Renal cortical epithelial cell (primary cell): ENCODE results near the gene FNDC11. TPM values are rescaled to one million over a fixed set of nuclear protein-coding genes. Genes with fewer than 3 reads are reported as not detected.
"Not testable (repeated sequence)": the region's sequence is repeated elsewhere in the genome, so short reads cannot be mapped to it uniquely, and the experiment has no call there.

ENCODE experiments used
- DNase-seq: peaks from one replicate; pipeline ENCODE4 v3.0.0-alpha.2; 2011; ENCODE audit warnings: low read depth
- total RNA-seq: library from RNA; depleted of rRNA; stranded (reverse); fragments of >200 nt; gene quantifications from 2 replicates; pipeline ENCODE4 v1.2.3, GENCODE V29; 2014

Gene FNDC11, protein sequence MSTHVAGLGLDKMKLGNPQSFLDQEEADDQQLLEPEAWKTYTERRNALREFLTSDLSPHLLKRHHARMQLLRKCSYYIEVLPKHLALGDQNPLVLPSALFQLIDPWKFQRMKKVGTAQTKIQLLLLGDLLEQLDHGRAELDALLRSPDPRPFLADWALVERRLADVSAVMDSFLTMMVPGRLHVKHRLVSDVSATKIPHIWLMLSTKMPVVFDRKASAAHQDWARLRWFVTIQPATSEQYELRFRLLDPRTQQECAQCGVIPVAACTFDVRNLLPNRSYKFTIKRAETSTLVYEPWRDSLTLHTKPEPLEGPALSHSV
- 0.69 and 0.85 TPM in 2 replicates for total RNA-seq

DNA sequence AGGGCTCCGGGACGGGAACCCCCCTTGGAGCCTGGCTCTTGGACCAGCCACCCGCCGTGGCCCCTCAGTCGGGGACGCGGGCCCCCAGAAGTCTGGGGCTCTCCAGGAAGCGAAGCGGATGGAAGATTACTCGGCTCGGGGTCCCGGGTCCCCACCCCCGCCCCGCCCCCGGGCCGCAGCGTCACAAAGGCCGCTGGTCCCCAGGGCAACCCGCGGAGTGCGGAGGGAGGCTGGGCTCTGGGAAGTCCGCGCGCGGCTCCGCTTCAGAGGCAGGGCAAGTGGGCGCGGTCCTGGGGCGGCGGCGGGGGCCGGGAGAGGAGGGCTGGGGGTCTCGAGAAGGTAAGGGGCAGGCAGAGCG is at the start of gene FNDC11:
Gene FNDC11 (plus strand): TSS at position 227 of the 358 bp plus-strand sequence. CDS start 1,505 bp downstream, outside the sequence.
- no peak for DNase-seq

DNA sequence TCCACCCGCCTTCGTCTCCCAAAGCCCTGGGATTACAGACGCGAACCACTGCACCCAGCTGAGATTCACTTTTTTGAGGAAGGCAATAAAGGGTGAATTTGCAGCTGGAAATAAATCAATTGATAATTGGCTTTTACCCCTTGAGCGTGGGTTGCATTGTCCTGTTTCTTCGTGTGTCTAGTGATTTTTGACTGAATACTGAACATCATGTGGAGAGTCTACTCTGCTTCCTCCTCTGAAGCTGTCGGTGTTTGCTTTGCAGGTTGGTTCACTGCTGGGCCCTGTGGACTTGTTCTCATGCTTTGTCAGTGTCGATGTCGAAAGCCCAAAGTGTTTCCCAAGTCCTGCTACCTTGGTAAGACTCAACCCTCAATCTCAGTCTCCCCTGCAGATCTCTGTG is 49.3 kb upstream of the FNDC11 start:
- DNase-seq, result no peak

DNA sequence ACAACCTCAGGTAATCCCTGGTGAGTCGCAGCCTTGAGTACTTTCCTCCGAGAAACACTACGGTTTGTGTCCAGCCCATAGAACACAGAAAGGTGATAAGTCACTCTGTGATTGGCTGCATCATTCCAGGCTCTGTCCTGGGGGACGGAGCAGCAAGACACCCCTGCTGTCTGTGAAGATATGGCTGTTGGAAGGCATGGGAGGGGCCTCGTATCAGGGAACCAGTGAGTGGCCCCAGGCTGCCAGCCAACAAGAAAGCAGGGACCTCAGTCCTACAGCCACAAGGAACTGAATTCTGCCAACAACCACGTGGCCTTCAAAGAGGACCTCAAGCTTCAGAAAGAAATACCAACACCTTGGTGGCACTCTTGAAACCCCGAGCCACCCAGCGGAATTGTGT is 48.7 kb upstream of the FNDC11 start:
- DNase-seq, result no peak

DNA sequence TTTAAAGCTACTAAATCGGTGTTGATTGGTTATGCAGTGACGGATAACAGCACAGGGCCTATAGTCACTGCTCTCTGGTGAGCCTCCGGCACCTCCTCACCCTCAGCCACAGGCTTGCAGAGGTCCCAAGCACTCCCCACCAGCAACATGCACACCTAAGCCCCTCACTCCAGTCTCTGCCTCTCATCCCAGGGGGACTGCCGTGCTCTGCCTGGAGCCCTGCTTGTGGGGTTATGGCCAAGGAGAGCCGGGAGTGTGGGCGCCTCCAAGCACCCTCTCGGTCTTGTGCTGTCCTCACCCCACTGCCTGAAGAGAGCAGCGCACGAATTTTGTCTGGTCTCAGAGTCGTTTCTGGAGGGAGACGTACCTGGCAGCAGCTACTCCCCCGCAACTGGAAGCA is 48.2 kb upstream of the FNDC11 start:
- no peak for DNase-seq

DNA sequence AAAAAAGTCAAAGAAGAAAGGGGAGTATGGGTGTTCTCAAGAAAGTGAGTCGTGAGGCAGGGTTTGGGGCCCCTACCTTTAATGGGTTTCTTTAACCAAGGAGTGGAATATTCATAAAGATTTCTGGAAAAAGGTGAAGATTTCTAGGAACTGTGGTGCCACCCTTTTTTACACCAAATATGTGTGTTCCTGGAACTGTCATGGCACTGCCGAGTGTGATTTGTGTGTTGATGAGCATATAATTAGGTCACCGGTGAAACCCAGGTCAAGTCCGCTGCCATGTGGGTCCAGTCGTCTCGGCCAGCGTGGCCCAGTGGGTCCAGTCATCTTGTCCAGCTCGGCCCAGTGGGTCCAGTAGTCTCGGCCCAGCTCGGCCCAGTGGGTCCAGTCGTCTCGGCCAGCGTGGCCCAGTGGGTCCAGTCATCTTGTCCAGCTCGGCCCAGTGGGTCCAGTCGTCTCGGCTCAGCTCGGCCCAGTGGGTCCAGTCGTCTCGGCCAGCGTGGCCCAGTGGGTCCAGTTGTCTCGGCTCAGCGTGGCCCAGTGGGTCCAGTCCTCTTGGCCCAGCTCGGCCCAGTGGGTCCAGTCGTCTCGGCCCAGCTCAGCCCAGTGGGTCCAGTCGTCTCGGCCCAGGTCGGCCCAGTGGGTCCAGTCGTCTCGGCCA is 46.7 kb upstream of the FNDC11 start:
- no peak for DNase-seq

DNA sequence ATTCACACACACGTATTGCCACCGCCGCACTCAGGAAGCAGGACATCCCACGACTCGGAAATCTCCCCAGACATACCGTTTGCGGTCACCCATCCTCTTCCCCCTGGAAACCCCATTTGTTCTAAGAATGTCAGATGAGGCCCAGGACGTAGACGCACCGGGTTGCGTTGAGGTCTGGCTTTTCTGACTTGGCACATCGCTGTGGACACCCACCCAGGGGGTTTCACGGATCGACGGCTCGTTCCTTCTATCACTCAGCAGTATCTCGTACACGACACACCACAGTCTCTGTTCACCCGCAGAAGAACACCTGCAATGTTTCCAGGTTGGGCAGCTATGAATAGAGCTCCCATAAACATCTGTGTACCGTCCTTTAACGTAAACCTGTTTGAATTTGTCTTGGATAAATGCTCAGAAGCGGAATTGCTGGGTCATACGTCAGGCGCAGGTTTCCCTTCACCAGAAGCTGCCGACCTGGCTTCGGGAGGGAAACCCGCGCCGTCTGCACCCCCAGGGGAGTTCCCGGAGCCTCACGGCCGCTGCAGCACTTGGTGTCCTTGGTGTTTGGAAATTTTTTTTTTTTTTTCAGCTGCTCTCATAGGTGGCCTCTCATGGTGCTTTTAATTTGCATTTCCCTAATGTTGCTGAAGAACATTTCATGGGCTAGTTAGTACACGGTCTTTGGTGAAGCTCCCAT is 45.7 kb upstream of the FNDC11 start:
- no peak for DNase-seq

DNA sequence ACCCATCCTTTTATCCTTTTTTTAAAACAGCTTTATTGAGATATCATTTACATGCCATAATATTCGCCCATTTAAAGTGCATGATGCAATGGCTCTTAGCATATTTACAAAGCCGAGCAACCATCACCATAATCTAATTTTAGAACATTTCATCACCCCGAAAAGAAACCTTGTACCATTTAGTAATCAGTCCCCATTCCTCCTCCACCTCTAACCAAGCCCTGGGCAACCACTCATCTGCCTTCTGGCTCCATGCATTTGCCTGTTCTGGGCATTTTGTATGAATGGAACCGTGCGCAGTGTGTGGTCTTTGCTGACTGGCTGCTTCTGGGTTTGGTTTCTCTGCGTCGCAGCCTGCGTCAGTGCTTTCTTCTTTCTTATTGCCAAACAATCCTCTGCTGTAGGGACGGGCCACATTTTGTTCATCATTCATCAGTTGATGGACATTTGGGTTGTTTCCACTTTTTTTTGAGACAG is 44.8 kb upstream of the FNDC11 start:
- DNase-seq, result no peak

DNA sequence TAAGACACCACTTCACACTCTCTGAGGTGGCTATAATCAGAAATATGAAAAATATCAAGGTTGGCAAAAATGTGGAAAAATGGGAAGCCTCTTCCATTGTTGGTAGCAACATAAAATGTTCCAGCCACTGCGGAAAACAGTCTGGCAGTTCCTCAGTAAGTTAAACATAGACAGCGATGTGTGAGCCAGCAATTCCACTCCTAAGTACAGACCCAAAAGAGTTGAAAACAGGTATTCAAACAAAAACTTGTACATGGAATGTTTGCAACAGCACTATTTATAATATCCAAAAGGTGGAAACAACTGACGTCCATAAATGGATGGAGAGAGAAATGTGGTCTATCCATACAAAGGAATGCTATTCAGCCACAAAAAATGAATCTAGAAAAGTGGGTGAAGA is 40.8 kb upstream of the FNDC11 start:
- no peak for DNase-seq

DNA sequence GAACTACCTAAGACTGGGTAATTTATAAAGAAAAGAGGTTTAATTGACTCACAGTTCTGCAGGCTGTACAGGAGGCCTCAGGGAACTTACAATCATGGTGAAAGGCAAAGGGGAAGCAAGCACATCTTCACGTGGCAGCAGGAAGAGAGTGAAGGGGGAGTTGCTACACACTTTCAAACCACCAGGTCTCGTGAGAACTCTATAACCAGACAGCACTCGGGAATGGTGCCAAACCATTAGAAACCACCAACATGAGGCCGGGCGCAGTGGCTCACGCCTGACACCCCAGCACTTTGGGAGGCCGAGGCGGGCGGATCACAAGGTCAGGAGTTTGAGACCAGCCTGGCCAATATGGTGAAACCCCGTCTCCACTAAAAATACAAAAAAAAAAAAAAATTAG is 39.4 kb upstream of the FNDC11 start:
- DNase-seq, result not testable (repeated sequence)

DNA sequence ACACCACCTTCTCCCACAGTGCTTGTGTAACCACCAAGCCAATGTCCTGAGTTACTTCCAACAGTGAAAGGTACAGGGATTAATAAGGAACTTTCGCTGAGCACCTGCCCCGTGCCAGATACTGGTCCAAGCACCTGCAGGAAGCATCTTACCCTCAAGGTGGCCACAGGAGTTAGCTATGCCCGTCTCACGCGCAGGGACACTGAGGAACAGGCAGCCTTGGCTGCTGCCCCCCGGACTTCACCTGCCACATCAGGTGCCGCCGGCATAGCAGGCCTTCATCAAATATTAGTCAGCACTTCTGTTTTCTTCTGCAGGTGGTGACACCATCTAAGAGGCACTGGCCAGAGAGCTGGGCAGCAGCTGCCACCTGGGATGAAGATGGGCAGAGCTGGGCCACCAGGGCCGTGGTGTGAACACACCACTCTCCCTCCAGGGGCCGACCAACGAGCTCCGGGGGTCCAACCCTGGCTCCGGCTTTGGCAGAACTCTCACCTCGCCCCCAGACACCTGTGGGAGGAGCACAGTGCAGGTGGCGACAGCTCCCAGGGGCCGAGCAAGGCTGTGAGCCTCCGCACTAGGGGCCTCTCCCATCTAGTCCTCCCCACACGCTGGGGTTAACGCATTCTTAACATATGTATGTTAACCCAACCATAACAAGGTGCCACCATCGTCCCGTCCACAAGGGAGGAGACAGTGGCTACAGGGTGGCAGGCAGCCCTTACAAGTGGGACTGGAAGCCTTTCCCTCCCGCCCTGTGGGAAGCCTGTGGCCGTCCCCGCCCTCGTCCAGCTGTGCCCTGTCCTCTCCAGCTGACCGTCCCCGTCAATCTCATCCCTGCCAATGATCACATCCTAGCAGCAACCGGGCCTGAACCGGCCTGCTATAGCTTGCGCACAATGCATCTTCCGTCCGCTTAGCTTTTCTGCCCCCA is 36.3 kb upstream of the FNDC11 start:
- no peak for DNase-seq

DNA sequence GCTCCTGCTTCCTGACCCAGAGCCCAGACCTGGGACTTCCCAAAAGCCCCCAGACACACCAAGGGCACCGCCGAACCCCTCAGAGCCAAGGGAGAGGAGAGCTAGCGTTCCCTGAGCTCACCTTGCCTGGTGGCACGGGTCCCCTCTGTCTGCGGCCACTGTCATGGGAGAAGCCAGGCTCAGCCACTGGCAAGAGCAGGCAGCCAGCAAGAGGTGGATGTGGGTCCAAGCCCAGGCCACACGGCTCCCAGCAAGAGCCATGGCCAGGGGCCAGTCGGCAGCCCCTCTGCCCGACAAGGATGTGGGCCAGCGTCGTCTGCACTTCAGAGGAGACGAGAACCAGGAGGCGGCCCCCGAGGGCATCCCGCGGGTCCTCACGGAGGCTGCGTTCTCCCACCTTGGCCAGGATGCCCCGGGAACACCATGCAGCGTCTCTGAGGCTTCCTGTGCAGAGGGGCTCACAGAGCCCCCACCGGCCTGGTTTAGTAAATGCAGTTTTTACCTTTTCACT is 35.6 kb upstream of the FNDC11 start:
- no peak for DNase-seq

DNA sequence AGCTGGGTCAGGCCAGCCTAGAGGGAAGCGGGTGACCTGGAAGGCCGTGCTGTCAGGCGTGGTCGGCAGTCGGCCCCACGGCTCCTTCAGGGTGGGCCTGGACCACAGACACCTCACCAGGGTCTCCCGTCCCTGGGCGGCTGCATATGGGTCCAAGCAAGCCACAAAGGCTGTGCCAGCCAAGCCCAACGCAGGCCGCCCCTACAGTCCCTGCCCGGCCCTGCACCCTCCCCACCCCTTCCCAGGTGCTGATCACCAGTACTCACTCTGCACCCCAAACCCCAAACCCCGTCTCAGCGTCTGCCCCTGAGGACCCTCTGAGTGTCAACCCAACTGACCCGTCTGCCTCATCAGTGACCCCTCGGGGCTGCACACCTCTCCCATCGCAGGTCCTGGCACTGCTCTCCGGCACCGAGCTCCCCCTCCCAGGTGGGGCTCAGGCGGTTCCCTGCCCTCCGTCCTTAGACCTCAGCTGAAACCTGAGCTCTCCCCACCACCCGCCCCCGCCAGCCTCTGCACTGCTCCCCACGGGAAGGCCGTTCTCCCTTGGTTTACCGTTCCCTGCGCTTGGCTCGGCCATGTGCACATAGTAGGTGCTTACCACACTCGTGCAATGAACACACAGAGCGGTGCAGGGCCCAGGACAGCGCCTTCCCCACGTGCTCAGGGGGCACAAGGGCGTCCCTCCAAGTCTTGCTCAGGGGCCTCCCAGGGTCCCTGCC is 34.9 kb upstream of the FNDC11 start:
- no peak for DNase-seq

DNA sequence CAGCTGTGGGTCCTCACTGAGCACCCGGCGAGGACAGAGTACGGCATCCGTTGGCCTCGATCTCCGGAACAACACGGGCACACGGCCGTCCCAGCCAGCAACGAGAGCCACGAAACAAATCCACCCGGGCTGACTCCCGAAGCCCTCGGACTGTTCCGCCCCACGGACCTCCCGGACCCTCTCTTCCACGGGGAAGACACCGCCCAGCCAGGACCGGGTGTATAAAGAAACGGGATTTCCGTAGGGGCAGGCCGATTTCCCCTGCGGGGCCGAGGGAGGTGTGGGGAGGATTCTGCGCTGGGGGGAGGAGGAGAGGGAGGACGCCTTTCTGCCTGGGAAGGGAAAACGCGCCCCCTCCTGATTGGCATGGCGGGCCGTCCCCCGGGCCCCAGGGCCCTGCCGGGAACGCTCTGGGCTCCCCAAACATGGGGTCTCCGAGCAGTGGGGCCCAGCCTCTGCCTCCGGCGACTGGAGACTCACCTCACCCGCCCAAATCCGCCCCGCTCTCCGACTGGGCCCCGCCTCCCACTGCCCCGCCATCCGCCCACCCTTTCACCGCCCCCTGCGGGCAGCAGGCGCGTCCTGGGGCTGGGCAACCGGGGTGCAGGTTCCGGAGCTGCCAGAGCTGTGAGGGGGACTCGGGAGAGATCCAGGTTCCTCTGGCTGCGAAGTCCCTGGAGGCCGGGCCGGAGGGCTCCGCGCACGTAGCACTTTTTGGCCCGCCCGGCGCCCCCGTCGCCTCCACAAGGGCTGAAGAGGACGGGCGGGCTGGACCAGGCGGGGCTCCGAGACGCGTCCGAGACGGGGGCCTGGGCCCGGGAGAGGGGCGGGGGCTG is 34.1 kb upstream of the FNDC11 start:
- DNase-seq, result no peak

DNA sequence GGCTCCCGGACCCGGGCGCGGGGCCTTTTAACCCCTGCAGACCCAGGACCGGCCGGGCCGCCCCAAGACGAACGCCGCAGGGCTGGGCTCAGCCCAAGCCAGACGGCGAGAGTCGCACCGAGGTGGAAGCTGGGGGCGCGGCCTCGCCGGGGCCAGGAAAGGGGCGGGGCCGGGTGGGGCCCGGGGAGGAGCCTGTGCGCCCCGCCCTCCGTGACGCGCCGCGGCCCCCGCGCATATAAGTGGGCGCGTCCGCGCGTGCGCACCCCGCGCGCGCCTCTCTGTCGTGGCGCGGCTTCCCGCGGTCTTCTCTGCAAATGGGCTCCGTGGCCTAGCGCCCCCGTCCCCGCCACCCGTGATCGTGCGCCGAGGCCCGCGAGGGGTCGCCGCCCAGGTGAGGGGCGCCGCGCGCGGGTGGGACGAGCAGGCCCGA is 33.4 kb upstream of the FNDC11 start, which contains the start of gene PPDPF:
Gene PPDPF (plus strand): TSS at position 262 of the 430 bp plus-strand sequence. CDS start 544 bp downstream, outside the sequence.
- no peak for DNase-seq

DNA sequence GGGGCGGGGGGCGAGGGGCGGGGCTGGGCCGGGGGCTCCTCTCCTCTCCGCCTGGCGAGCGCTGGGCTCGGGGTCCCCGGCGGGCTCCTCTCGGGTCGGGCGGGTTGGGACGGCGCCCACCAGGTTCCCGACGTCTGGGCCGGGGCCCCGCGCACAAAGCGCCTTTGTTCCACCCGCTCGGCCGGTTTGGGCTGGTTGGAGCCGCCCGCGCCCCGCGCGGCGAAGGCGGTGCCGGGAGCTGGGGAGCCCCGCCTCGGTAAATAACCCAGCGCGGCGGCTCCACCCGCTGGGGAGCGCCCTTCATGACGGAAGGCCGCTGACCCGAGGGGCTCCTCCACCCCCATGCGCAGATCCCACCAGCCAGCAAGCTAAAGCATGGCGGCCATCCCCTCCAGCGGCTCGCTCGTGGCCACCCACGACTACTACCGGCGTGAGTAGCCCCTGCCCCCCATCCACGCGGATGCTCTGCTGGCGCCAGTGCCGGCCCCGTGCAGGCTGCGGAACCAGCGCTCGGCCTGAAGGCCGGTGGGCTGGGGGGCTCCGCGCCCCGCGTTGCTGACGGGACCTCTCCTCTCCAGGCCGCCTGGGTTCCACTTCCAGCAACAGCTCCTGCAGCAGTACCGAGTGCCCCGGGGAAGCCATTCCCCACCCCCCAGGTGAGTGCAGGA is 32.9 kb upstream of the FNDC11 start:
- no peak for DNase-seq

DNA sequence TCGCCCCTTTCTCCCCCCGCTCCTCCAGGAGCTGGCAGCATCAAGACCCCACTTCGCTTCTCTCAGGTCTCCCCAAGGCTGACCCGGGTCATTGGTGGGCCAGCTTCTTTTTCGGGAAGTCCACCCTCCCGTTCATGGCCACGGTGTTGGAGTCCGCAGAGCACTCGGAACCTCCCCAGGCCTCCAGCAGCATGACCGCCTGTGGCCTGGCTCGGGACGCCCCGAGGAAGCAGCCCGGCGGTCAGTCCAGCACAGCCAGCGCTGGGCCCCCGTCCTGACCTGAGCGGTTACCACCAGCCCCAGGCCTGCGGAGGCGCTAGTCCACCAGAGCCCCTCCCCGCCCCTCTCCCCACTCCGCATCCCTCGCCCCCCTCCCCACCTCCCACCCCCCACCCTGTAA is 32.4 kb upstream of the FNDC11 start:
- DNase-seq, result no peak

DNA sequence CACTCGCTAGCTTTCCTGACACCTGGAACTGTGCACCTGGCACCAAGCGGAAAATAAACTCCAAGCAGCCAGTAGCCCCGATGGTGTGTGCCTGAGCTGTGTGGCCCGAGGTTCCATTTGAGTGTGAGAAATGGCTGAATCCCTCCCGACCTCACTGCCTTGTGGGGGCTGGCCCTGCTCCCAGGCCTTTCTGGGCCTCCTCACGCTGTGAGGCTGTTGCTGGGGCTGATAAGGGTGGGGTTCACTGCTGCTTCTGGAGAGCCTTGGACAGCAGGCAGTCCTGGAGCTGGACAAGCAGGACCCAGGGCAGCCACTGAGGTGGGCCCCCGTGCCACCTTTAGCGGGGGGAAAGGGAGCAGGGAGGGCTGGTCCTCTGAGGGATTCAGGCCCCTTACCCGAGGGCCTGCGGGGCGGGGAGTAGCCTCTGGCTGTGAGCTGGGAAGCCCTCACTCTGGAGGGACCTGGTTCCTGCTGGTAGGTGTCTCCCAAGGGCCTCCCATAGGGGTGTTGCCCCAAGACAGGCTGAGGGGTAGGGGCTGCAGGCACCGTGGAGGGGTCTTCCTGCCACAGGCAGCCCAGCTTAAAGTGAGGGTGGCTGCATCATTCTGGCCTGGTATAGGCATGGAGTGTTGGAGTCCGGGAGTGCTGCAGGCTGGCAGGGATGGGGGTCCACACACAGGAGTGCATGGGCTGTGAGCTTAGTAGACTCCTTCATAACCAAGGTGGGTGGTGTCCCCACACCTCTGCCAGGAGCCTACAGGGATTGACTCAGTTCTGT is 31.7 kb upstream of the FNDC11 start:
- no peak for DNase-seq

DNA sequence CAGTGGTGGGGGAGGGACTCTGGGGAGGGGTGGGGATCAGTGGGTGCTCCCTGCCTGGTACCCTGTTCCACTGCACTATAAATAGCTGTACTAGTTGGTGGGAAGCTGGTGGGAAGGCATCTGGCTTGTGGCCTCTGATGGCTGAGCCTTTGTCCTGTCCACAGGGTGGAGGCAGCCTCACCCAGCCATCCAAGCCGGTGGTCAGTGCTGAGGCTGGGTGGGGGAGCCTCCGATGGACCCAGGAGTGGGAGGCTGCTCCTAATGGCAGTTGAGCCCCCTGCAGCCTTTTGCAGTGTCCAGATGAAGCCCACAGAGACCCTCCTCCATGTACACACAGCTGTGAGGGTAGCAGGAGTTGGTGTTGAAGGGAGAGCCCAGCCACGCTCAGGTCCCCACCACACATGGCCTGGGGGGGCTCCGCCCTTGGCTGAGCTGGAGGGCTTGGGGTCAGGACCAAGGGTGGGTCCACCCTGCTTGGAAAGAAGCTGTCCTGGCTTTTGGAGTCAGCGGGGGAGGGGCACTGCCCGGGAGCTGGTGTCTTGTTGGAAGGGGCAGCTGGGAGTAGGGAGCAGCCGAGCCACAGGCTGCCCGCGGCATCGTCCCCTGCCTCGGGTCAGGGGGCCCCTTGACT is 30.9 kb upstream of the FNDC11 start:
- DNase-seq, result no peak
